HG03432 (cell line): ENCODE results near the gene STRN3.
"Not testable (repeated sequence)": the region's sequence is repeated elsewhere in the genome, so short reads cannot be mapped to it uniquely, and the experiment has no call there.

Experiments
- ATAC-seq: cut with Tn5 transposase; IDR thresholded peaks from one replicate; pipeline ENCODE4 v1.9.1; 2021; ENCODE audit warnings: mild to moderate bottlenecking, moderate library complexity; ENCODE audit not compliant: unreplicated experiment

Gene STRN3

GRCh38 chr14:31026077-31026449 is at the start of gene STRN3:
TSS of gene STRN3 (minus strand) at chr14:31026379. CDS start at chr14:31026185, 194 bp downstream.
- ATAC-seq = no peak

GRCh38 chr14:31075144-31075543 is 49.0 kb upstream of the STRN3 start:
- no peak for ATAC-seq

GRCh38 chr14:31071151-31071550 is 45.0 kb upstream of the STRN3 start:
- ATAC-seq = no peak

GRCh38 chr14:31070431-31070830 is 44.3 kb upstream of the STRN3 start:
- ATAC-seq = no peak

- no peak for ATAC-seq
Measured at GRCh38 chr14:31069343-31069742, 43.2 kb upstream of the STRN3 start.

GRCh38 chr14:31068235-31068634 is 42.1 kb upstream of the STRN3 start:
- ATAC-seq = no peak

- not testable (repeated sequence) for ATAC-seq
Measured at GRCh38 chr14:31062908-31063307, 36.7 kb upstream of the STRN3 start.

- ATAC-seq = no peak
Measured at GRCh38 chr14:31060253-31060875, 34.2 kb upstream of the STRN3 start.

GRCh38 chr14:31059152-31059924 is 33.2 kb upstream of the STRN3 start:
- ATAC-seq = no peak

GRCh38 chr14:31057701-31058364 is 31.7 kb upstream of the STRN3 start:
- ATAC-seq = no peak

- ATAC-seq = no peak
Measured at GRCh38 chr14:31057035-31057434, 30.9 kb upstream of the STRN3 start.

GRCh38 chr14:31052905-31053586 is 26.9 kb upstream of the STRN3 start:
- ATAC-seq = not testable (repeated sequence)

GRCh38 chr14:31051511-31051910 is 25.3 kb upstream of the STRN3 start:
- no peak for ATAC-seq

GRCh38 chr14:31051023-31051422 is 24.8 kb upstream of the STRN3 start:
- no peak for ATAC-seq

- ATAC-seq = no peak
Measured at GRCh38 chr14:31047503-31047902, 21.3 kb upstream of the STRN3 start.

- ATAC-seq = no peak
Measured at GRCh38 chr14:31045501-31046080, 19.4 kb upstream of the STRN3 start.

- ATAC-seq = no peak
Measured at GRCh38 chr14:31043379-31043778, 17.2 kb upstream of the STRN3 start.

- not testable (repeated sequence) for ATAC-seq
Measured at GRCh38 chr14:31042893-31043292, 16.7 kb upstream of the STRN3 start.

- no peak for ATAC-seq
Measured at GRCh38 chr14:31042300-31042699, 16.1 kb upstream of the STRN3 start.

- no peak for ATAC-seq
Measured at GRCh38 chr14:31038521-31039166, 12.5 kb upstream of the STRN3 start.
